Hematopoietic multipotent progenitor cell (in vitro differentiated cells): Measurements from ENCODE around the gene HOXC5. TPM values are rescaled to one million over a fixed set of nuclear protein-coding genes. Genes with fewer than 3 reads are reported as not detected.
"Not testable (repeated sequence)": the region's sequence is repeated elsewhere in the genome, so short reads cannot be mapped to it uniquely, and the experiment has no call there.

Experiments used
- DNase-seq, 3 donors: peaks; one replicate each; pipeline ENCODE4 v3.0.0-alpha.2; 2011 to 2015; ENCODE audit warnings: low read depth in 2 of 3, low spot score in 2 of 3
- total RNA-seq: library from RNA; depleted of rRNA; stranded (reverse); fragments of >200 nt; gene quantifications from one replicate; pipeline ENCODE4 v1.2.3, GENCODE V29; 2012

Gene HOXC5
- total RNA-seq, 1 donor: not detected

DNA sequence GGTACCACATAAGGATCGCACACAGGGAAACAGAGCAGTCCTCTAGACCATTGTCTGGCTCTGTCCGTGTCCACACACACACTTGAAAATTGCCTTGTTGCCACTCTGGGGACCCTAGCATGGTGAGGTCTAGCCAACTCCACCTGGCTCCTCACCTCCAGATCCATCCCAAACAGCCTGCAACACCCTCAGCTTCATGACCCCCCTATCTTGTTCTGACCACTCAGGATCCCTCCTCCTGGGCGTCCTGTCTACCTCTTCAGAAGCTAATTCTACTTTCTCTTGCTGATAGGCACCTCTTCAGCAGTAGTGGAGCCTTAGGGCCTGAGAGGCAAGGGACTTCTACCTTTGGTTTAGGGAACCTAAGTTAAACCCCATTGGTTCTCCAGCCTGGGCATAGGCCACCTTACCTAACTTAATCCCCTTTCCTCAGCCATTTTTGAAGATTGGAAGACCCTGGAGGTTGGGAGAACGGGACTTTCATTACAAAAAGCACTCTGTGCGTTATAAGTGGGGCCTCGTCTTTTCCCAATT is 697 bp upstream of the HOXC5 start:
- no peak for DNase-seq

DNA sequence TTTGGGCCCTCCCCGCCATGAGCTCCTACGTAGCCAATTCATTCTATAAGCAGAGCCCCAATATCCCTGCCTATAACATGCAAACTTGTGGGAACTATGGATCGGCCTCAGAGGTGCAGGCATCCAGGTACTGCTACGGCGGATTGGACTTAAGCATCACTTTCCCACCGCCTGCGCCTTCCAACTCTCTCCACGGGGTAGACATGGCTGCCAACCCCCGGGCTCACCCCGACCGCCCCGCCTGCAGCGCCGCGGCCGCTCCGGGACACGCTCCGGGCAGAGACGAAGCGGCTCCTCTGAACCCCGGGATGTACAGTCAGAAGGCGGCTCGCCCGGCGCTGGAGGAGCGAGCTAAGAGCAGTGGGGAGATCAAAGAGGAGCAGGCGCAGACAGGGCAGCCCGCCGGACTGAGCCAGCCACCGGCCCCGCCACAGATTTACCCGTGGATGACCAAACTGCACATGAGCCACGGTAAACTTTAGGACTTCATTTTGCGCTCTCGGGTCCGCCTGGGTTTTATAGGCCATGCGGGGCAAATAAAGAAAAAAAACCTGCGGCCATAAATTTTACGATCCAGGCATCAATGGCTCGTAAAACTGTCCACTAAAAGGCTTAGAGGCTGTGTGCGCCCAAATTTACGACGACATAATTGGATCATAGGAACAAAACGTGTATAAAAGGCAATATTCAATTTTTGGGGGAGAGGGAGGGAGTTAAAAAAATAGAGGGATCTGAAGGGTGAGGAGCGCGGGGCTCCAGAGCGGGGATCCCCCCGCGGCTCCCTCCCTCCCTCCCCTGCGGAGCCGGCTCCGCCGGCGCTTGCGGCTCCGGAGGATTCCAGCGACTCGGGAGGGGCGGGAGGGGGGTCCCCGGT is 493 bp downstream of the HOXC5 start:
- DNase-seq: no peak

DNA sequence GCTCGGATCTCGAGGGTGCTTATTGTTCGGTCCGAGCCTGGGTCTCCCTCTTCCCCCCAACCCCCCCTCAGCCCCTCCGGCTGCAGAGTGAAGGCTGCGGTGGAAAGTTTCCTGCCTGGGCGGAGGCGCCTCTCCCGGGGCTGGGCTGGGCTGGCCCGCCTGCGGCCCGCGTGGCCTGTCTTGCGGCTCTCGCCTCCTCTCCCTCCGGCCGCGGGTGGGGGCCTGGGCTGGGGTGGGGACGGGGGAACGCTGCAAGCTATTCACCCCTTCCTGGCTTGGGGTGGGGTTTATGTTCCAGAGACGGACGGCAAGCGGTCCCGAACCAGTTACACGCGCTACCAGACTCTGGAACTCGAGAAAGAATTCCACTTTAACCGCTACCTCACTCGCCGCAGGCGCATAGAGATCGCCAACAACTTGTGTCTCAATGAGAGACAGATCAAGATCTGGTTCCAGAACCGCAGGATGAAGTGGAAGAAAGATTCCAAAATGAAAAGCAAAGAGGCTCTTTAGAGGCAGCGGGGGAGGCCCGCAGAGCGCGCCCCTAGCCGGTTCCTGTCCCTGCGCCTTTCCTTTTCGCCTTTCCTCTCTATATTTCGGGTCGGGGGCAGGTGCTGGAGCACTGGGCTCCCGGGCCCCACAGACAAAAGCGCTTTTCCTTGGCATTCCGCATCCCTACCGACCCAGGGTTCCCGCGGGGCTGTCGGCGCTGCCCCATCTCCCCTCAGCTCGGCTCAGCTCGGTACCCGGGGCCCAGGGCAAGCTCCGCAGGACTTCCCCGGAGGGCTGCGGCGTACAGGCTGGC is 1.3 kb downstream of the HOXC5 start:
- no peak for DNase-seq

DNA sequence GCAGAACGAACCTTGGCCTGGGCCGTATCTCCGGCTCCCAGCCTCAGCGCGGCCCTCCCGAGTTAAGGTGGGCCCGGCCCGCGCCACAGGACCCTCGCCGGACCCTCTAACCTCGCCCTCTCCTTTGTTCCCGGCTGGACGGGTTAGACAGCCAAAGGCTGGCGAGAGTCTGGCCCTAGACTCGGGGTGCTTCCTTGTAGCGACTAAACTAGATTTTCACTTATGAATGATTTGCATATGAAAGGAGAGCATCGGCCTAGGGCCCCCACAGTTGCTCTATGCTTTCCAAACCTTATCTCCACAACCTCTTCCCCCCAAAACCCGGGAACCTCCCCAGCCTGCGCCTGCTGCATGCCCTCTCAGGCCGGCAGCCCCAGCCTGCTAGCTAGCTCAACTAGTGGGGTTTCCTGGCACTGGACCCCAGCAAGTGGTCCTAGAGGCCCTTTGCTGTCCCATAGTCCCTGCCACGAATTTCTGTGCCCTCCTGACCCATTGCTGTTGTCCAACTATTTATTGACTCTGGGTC is 2.0 kb downstream of the HOXC5 start:
- DNase-seq: no peak

DNA sequence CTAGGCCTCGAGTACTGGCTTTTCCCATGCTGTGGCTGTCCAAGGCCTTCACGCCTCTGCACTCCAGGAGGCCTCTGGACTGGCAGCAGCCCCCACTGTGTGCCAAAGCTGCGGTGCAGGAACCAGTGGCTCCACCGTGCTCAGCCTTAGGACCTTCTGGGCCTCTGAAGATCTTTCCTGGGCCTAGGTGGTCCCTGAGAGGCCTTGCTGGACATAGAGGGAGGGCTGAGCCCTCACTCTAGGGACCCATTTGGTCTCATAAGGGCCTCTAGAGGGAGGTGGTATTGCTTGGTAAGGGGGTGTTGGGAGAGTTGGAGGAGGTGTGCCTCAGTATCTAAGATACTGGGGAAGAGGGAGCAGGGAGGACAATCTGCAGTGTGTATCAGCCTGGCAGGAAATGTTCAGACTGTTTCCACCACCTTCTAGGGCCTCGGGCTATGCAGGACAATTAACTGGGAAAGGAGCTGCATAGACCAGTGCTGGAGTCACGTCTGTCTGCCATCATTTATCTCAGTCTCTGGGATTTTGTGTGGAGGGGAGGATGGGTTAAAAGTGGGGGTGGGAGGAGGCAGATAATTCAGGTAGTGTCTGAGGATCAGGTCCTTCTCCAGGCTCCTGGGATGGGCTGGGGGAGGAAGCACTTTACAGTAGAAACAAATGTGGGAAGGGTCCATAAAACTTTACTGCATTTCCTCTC is 2.9 kb downstream of the HOXC5 start:
- no peak for DNase-seq

DNA sequence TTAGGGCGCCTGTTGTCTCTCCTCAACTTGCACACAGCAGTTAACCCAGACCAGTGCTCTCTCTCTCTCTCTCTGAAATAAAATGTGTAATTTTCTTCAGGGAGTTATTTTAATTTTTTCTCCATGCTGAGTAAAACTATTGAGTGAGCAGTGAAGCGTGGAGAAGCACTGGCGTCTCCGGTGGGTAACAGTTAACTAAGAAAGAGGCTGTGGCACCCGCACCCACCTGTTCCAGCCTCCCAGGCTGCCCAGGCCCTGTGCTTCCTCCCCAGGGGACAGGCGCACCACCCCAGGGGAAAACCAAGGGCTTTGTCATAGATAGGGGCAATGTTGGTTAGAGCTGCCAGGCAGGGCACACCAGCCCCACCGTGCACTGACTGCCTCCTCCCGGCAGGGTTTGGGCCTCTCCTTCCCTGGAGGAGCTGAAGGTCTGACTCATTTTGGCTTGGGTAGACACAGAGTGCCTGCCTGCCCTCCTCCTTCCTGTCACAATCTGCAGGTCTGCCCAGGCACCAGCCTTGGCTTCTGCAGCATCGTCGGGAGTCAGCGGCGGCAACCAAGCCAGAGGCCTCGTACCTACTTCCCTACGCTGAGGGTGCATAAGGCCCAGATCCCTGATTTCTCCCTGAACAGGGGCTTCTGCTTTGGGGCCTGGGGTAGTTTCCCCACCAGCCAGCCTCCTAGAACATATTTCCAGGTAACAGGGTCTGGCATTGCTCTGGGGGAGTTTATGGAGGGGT is 3.9 kb downstream of the HOXC5 start:
- DNase-seq: no peak

DNA sequence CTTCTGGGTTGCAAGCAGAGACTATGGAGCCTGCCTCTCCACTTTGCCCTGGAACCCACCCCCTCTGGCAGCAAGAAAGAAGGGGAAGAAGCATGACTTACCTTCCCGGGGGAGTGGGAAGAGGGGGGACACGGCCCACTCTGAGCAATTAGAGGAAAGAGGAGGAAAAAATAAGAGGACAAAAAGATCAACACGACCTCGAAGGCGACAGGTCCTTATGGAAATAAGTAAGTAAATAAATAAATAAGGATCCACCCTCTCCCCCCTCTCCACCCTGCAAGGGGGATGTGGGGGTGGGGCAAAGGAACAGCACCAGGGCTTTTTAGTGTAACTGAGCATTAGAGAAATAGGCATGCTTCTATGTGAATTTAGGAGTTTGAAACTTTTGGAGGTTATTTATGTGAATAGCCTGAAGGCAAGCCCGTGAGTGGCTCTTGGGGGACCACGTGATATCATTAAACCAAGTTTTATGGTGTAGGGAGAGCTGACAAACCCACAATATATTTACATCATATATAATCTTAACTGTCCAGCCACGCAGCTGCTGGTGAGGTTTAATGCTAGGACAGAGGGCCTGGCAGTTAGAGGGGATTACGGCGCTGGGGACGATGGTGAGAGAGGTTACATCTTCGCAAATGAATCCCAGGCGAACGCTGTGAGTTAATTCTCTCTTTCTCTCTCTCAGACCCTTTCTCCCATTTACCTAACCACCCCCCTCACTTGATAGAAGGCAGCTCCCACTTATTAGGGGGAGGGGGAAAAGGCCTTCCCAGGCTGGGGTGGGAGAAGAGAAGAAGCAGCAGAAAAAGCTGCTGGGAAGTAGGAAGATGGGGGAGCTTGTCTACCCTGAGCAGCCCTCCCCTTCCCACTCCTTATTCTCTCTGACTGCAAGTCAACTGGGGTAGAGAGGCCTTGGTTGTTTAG is 4.8 kb downstream of the HOXC5 start:
- no peak for DNase-seq

DNA sequence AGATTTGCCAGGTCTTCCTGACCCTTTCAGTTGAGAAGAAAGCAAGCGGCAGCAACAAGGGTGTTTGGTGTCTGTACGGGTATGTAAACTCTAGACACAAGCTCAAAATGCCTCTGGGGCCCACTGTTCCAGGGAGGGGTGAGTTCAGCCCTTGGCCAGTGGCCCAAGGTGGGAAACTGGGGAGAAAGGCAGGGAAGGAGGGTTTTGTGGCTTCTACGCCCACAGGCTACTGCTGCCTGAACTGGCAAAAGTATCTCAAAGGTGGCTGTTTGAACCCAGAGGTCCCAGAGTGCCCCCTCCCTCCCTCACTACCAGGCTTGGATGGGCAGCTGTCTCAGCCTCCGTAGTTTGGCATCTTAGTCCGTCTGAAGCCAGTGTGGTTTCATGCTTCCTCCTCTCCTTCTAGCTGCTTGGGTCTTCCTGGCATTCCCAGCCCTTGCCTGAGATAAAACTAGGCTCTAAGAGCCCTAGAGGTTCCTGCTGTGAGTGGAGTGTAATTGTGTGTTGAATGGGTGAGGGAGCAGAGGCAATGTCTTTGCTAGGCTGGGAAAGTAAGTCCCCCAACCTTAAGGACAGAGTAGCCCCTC is 5.5 kb downstream of the HOXC5 start:
- no peak for DNase-seq

DNA sequence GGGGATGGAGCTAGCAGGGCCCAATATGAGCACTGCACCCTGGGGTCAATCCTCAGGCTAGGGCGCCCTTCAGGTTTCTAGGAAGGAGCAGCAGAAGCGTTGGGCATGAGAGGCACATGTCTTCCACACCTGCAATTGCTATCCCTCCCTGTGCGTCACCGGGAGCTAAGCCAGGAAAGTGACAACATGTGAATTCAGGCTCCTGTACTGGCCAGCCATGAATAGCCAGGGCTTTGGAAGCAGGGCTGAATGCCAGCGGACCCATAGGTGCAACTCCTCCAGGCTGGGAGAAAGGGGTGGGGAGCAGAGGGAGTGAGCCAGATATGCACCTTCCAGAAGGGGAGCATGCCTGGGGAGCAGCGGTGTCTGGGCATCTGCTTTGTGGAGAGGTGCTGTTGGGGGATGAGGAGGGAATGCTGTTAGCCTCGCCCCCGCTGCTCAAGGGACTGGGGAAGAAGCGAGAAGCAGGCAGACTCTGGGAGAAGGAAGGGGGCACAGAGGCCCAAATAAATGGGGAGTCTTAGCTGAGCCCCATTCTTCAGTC is 6.1 kb downstream of the HOXC5 start:
- no peak for DNase-seq

DNA sequence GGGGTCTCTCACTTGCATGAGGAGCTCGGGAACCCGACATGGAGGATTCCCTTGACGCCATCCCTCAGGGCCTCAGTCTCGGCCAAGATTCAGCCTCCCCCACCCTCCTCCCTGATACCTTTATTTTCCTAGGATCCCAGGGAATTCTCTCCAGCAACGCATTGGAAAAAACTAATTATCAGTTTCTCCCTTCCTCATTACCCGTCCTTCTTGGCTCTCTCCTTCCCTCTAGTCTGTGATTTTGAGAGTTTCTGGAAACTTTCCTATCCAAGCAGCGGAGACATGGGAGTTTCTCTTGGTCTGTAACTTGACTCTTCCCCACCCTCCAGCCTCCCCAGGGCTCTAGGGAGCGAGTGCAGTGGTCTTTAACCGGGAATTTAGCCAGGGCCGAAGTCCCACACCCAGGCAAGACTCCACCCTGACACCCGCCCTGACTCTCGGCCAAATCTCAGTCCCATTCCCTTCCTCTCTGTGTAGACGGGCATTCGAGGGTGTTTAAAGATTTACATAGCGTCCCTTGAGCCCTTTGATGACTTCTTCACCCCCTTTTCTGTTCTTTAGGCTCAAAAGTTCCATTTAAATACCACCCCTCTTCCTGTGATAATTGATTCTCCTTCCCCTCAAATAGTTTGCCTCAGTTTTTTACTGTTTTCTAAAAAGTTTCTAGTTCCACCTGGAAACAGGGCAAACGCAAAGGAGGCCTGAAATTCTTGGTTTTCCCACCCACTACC is 6.7 kb downstream of the HOXC5 start:
- no peak for DNase-seq

DNA sequence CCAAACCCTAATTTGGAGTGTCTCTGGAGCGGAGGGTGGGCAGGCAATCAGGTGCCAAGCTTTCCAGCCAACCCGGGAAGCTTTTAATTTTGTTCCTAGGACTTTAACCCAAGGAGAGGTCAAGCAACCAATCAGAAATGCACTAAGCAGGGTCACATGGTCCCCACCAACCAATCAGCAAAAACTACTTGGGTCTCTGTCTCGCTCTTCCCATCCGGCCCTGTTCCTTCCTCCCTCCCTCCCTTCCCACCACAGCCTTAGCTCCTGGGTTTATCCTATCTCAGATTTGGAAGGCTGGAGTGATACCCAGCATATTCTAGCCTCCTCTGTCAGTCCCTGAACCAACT is 7.3 kb downstream of the HOXC5 start:
- no peak for DNase-seq

DNA sequence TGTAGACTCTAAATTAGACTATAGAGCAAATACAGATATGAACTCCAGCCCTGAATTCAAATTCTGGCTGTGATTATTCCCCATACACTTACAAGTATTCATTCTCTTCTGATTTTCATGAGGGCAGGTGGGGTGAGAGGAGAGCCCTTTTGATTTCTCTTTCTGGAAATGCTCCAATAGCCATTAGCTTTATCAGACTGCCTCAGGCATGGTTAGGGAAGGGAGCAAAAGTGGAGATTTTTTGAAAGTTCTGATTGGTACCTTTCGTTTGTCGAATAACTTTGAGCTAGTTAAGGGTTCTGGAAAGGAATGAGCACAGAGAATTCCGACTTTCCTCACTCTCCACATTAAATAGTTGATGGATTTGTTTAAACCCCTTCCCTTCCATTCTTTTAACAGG is 7.8 kb downstream of the HOXC5 start:
- no peak for DNase-seq

DNA sequence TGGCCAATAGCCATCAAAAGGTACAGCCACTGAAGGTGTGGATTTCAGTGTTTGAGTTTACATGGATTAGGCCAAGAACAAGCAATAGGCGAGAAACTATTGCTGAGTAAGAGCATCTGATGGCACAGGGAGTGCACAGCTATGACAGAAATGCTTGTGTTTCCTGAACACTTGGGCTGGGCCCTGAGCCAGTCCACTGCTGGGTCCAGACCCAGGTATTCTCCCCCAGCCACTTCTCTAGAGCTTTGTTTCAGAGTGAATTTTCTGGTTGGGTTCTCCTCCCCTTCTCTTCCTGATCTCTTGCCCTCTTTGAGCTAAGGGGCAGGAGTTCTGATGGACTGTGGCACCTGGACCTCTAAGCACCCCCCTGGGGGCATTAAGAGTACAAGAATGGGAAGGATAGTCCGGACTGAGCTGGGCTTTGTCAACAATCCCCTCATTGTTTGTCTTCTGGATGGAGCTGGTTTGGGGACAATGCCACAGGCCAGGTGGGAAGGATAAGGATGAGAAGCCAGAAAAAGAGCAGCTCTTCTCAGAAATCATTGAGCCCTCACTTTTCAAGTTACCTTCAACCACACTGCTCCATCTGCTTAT is 8.3 kb downstream of the HOXC5 start:
- DNase-seq: no peak

DNA sequence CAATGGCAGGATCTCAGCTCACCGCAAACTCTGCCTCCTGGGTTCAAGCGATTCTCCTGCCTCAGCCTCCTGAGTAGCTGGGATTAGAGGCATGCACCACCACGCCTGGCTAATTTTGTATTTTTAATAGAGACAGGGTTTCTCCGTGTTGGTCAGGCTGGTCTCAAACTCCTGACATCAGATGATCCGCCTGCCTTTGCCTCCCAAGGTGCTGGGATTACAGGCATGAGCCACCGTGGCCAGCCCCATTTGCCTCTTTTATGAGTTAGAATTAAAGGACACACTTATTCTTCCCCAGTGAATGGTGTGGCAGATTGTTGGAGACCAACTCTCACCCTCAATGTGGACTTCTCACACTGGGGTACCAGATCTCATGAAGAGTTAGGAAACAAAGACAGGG is 9.2 kb downstream of the HOXC5 start:
- not testable (repeated sequence) for DNase-seq

DNA sequence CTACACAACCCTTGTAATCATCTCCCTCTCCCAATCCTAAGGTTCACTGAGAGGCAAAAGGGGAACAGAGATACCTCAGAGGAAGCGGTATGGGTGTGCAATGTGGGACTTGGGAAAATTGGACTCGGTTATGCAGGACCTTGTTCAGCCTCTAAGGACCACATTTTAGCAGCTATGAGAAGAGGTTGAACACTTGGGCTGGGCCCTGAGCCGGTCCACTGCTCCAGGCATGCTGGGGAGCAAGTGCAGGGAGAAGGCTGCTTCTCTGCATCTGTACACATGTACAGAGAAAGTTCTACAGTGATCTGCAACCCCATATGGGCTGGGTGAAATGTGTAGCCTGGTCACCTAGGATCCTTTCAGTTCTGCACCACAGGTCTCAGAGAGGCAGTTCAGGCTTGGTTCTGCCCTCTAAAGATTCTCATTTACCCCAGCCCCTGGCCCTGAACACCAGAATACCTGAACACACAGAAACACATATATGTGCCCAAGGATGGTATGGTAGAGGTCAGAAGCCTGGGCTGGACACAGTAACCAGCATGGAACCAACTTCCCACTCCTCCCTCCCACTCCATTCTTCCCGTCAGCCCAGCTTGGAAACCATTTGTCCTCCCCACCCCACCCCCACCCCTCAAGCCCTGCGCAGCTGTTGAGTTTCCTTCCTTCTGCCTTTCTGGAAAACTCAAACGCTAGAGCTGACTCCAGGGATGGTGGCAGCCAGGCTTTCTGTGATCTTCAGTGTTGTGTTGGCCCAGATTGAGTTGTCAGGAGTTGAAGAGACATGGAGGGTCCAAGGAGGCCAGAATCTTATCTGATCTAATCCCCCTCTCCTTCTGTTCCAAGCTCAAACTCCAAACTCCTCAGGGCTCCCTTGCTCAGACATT is 10.4 kb downstream of the HOXC5 start:
- DNase-seq: no peak

DNA sequence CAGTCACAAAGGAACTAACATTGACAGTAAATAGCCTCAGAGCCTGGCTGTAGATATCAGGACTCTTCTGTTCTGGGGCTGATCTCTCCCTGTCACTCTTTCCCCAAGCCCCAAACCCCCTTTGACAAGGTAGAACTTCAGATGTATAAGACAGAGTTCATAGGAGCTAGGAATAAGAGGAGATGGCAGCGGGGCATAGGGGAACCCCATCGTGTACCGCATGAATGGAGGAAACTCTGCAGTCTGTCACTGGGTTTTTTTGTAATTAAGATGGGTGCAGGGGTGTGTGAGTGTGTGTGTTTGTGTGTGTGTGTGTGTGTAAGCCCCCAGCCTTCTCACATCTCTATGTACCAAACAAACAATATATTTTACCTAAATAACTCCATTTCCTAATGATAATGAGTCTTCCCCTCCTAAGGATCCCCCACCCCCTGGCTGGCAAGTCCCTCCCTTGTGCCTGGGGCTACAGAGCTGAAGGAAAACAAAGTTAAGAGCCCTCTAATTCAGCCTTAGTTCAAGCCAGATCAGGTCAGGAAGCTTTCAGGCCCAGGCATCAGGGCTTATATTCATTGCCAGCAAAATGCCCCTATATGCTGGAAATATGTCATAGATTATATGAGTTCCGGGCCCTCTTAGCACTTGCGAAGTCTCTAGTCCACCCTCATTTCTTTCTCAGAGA is 11.7 kb downstream of the HOXC5 start:
- DNase-seq: no peak
